HepG2 (cell line): ENCODE measurements around the gene COLGALT1. TPM values are rescaled to one million over a fixed set of nuclear protein-coding genes. Genes with fewer than 3 reads are reported as not detected.

Source experiments
- ATF7-NPFF ChIP-seq: sonication (generic); formaldehyde crosslinking; IDR thresholded peaks from 2 replicates; pipeline ENCODE4 v1.8.1; 2023; ENCODE audit warnings: mild to moderate bottlenecking, low read depth, missing genetic modification reagents, moderate library complexity
- CENPT ChIP-seq: sonication (generic); formaldehyde crosslinking; IDR thresholded peaks from 2 replicates; pipeline ENCODE4 v1.8.0; 2022; ENCODE audit warnings: low read depth, mild to moderate bottlenecking, moderate library complexity, missing genetic modification reagents
- CENPX ChIP-seq: sonication (generic); formaldehyde crosslinking; IDR thresholded peaks from 2 replicates; pipeline ENCODE4 v1.9.0; 2021; ENCODE audit warnings: mild to moderate bottlenecking, missing genetic modification reagents, moderate library complexity
- ERF ChIP-seq: IDR thresholded peaks from 2 replicates; pipeline ENCODE4 v1.6.1; 2018; ENCODE audit warnings: missing biosample characterization, missing genetic modification reagents
- FOXJ3 ChIP-seq: sonication (generic); formaldehyde crosslinking; IDR thresholded peaks from 2 replicates; pipeline ENCODE4 v1.4.0; 2020; ENCODE audit warnings: missing genetic modification reagents, mild to moderate bottlenecking, borderline replicate concordance
- HBP1 ChIP-seq: IDR thresholded peaks from 2 replicates; pipeline ENCODE4 v1.6.1; 2016; ENCODE audit warnings: low read depth, control low read depth
- HOXA3 ChIP-seq: sonication (generic); formaldehyde crosslinking; IDR thresholded peaks from 2 replicates; pipeline ENCODE4 v1.5.0; 2020; ENCODE audit warnings: missing genetic modification reagents
- PAWR ChIP-seq: sonication (generic); formaldehyde crosslinking; IDR thresholded peaks from 2 replicates; pipeline ENCODE4 v1.4.0; 2020; ENCODE audit warnings: missing genetic modification reagents, mild to moderate bottlenecking, borderline replicate concordance
- PAXIP1 ChIP-seq: sonication (generic); formaldehyde crosslinking; conservative IDR thresholded peaks from 2 replicates; pipeline ENCODE4 v1.4.0; 2020; ENCODE audit warnings: mild to moderate bottlenecking, missing genetic modification reagents, moderate library complexity
- RNF219 ChIP-seq: sonication (generic); formaldehyde crosslinking; IDR thresholded peaks from 2 replicates; pipeline ENCODE4 v1.5.0; 2020; ENCODE audit warnings: mild to moderate bottlenecking, missing genetic modification reagents
- SNAI1 ChIP-seq: sonication (generic); formaldehyde crosslinking; IDR thresholded peaks from 2 replicates; pipeline ENCODE4 v1.5.0; 2020; ENCODE audit warnings: mild to moderate bottlenecking, missing genetic modification reagents, borderline replicate concordance
- TBX3 ChIP-seq: fragments of 450-650 bp; IDR thresholded peaks from 2 replicates; pipeline ENCODE4 v1.6.1; 2017; ENCODE audit warnings: antibody characterized with exemption, mild to moderate bottlenecking, inconsistent platforms, borderline replicate concordance
- TGIF2 ChIP-seq: IDR thresholded peaks from 2 replicates; pipeline ENCODE4 v1.6.1; 2016; ENCODE audit warnings: control low read depth, missing compliant biosample characterization
- ZC3H4 ChIP-seq: sonication (generic); formaldehyde crosslinking; IDR thresholded peaks from 2 replicates; pipeline ENCODE4 v1.4.0; 2020; ENCODE audit warnings: missing genetic modification reagents, borderline replicate concordance
- ZFP41 ChIP-seq: sonication (generic); formaldehyde crosslinking; IDR thresholded peaks from 2 replicates; pipeline ENCODE4 v1.4.0; 2020; ENCODE audit warnings: mild to moderate bottlenecking, missing genetic modification reagents, borderline replicate concordance
- ZMYM4 ChIP-seq: sonication (generic); formaldehyde crosslinking; IDR thresholded peaks from 2 replicates; pipeline ENCODE4 v1.8.1; 2023; ENCODE audit warnings: mild to moderate bottlenecking, missing genetic modification reagents
- ZNF24 ChIP-seq: fragments of 450-650 bp; IDR thresholded peaks from 2 replicates; pipeline ENCODE4 v1.6.1; 2017; ENCODE audit warnings: antibody characterized with exemption, mild to moderate bottlenecking
- ZNF281 ChIP-seq: sonication (generic); formaldehyde crosslinking; IDR thresholded peaks from 2 replicates; pipeline ENCODE4 v1.4.0; 2020; ENCODE audit warnings: missing genetic modification reagents, borderline replicate concordance
- ZNF331 ChIP-seq: sonication (generic); formaldehyde crosslinking; IDR thresholded peaks from 2 replicates; pipeline ENCODE4 v1.4.0; 2020; ENCODE audit warnings: missing genetic modification reagents
- polyA plus RNA-seq, 8 experiments: library from polyadenylated mRNA; depleted of rRNA in 3 of 8; stranded (reverse) in 7 of 8; unstranded in 1 of 8; fragments of >200 nt; fragmentation: Illumina TruSeq in 4 of 8; extraction: Trizol in 4 of 8; gene quantifications; 2 replicates each; pipeline versions ENCODE4 v1.2.1 to v1.2.3, GENCODE V29; 2011 to 2016; ENCODE audit warnings: low read depth in 4 of 8, missing spikeins in 1 of 8, mixed read lengths in 1 of 8; ENCODE audit not compliant: insufficient read depth in 1 of 8
- total RNA-seq, 5 experiments: library from RNA; depleted of rRNA; stranded (reverse); fragments of >200 nt; fragmentation: Illumina TruSeq; extraction: Trizol; gene quantifications; 2 replicates each; pipeline ENCODE4 v1.2.3, GENCODE V29; 2016; ENCODE audit warnings: low read depth in 1 of 5

COLGALT1 gene
- total and polyA plus RNA-seq, 2 of the 13 experiments (the other 11 are each of a cell fraction or from before 2014, with no cell fraction given): 58.0 to 211 TPM

GRCh38 chr19:17511724-17512573 is 43.5 kb upstream of the COLGALT1 start (continued):
- TF ChIP-seq FOXJ3 (CRISPR knock-in tag): no peak
- no peak for TF ChIP-seq ZFP41 (CRISPR knock-in tag)
- peak; percentile 96; the same call in 1 of the 2 replicates for TF ChIP-seq PAWR (CRISPR knock-in tag)
- no peak for TF ChIP-seq SNAI1 (CRISPR knock-in tag)
- peak; percentile 66; the same call in 1 of the 2 replicates for TF ChIP-seq CENPT (CRISPR knock-in tag)
- 0 out of 2 replicates have a peak, but pooled peaks have one; percentile 75 for TF ChIP-seq ZC3H4 (CRISPR knock-in tag)
- TF ChIP-seq PAXIP1 (CRISPR knock-in tag): peak; percentile 71
- TF ChIP-seq ZNF331: peak; percentile 34
- peak; percentile 95 for TF ChIP-seq ZMYM4 (CRISPR knock-in tag)
- no peak for TF ChIP-seq CENPX (CRISPR knock-in tag)
- TF ChIP-seq ATF7-NPFF (CRISPR knock-in tag): peak; percentile 94
- no peak; the same call in 1 of the 2 replicates for TF ChIP-seq RNF219 (CRISPR knock-in tag)
- TF ChIP-seq HOXA3 (CRISPR knock-in tag): peak; percentile 57; the same call in 1 of the 2 replicates
- no peak; the same call in 1 of the 2 replicates for TF ChIP-seq ZNF281 (CRISPR knock-in tag)
- peak; percentile 94 for TF ChIP-seq ERF
- peak; percentile 74; the same call in 1 of the 2 replicates for TF ChIP-seq HBP1
- TF ChIP-seq ZNF24: no peak
- peak; percentile 74 for TF ChIP-seq TBX3
- TF ChIP-seq TGIF2 (CRISPR knock-in tag): no peak
